Tibial artery (tissue), 4 donors: ENCODE data around the gene ANKRD39.
A peak's percentile ranks its signal among the peaks of the same experiment; 100 is the strongest.

Source experiments
- DNase-seq, 2 donors: peaks; one replicate each; pipeline ENCODE4 v3.0.0-alpha.2; 2019
- H3K27ac ChIP-seq, 2 donors: fragments of 200-600 bp; sonication (generic) in 1 of 2; 1 replicate in 1 of 2; 2 replicates in 1 of 2; pipeline ENCODE4 v1.5.1; 2018 to 2019; ENCODE audit warnings: mild to moderate bottlenecking in 1 of 2
- H3K27me3 ChIP-seq, 2 donors: fragments of 200-600 bp; sonication (generic) in 1 of 2; one replicate each; pipeline versions ENCODE4 v1.5.1 to v1.6.0; 2016 to 2019
- H3K36me3 ChIP-seq, 3 donors: fragments of 200-600 bp; sonication (generic) in 2 of 3; one replicate each; pipeline ENCODE4 v1.5.1; 2016 to 2019; ENCODE audit warnings: mild to moderate bottlenecking in 2 of 3
- H3K4me1 ChIP-seq, 4 donors: fragments of 200-600 bp; sonication (generic) in 2 of 4; 1 replicate in 3 of 4; 2 replicates in 1 of 4; pipeline ENCODE4 v1.5.1; 2016 to 2019
- H3K4me3 ChIP-seq, 2 donors: fragments of 200-600 bp; sonication (generic) in 1 of 2; 1 replicate in 1 of 2; 2 replicates in 1 of 2; pipeline ENCODE4 v1.5.1; 2018 to 2019; ENCODE audit warnings: mild to moderate bottlenecking in 2 of 2
- H3K9me3 ChIP-seq, 3 donors: fragments of 200-600 bp; sonication (generic) in 1 of 3; one replicate each; pipeline ENCODE4 v1.5.1; 2016 to 2019
- CTCF ChIP-seq, 2 experiments: fragments of 200-600 bp in 1 of 2; fragments of 450-650 bp in 1 of 2; IDR thresholded peaks; one replicate each; pipeline ENCODE4 v1.5.1; 2017 to 2019; ENCODE audit warnings: antibody characterized with exemption in 2 of 2, mild to moderate bottlenecking in 1 of 2, moderate library complexity in 1 of 2
- intact Hi-C: fragments of 100-400 bp; cut with DNase I; formaldehyde crosslinking; loops from one replicate; pipeline ENCODE4 v1.15.0; 2023; ENCODE audit warnings: low total_unique reads

Gene ANKRD39

GRCh38 chr2:96877042-96877451, 19.2 kb upstream of the ANKRD39 start:
- no peak for DNase-seq
- intact Hi-C loops, result no loop called here

GRCh38 chr2:96876269-96877041, 18.6 kb upstream of the ANKRD39 start:
- H3K9me3 ChIP-seq, result no peaks in the 10 kb centered on the region
- intact Hi-C loops, result no loop called here
- no peak for TF ChIP-seq CTCF (IDR thresholded peaks at IDR 0.05)
- no peak overlapping the region for H3K27ac ChIP-seq
- H3K4me1 ChIP-seq, result peaks cover 0 to 25% (median 12%) of the 10 kb centered on the region in 4 donors
- H3K4me3 ChIP-seq, result no peak overlapping the region
- no peaks in the 10 kb centered on the region for H3K27me3 ChIP-seq
- DNase-seq, result no peak
- H3K36me3 ChIP-seq, result no peaks in the 10 kb centered on the region

More at GRCh38 chr2:96877042-96877451, 19.2 kb upstream of the ANKRD39 start:
- Histone ChIP-seq H3K27ac (no peak overlapping the region), H3K27me3 (no peaks in the 10 kb centered on the region), H3K4me1 (peaks cover 0 to 25% (median 12%) of the 10 kb centered on the region in 4 donors), H3K4me3 (no peak overlapping the region), H3K36me3 (no peaks in the 10 kb centered on the region), H3K9me3 (no peaks in the 10 kb centered on the region)
- no peak for TF ChIP-seq CTCF (IDR thresholded peaks at IDR 0.05)

GRCh38 chr2:96875498-96876268, 17.9 kb upstream of the ANKRD39 start:
- TF ChIP-seq CTCF (IDR thresholded peaks at IDR 0.05), result no peak
- no peaks in the 10 kb centered on the region for H3K36me3 ChIP-seq
- no peaks in the 10 kb centered on the region for H3K9me3 ChIP-seq
- H3K27ac ChIP-seq, result no peak overlapping the region
- no peak for DNase-seq
- no peak overlapping the region for H3K4me3 ChIP-seq
- intact Hi-C loops, result no loop called here
- peaks cover 0 to 33% (median 20%) of the 10 kb centered on the region in 4 donors for H3K4me1 ChIP-seq
- H3K27me3 ChIP-seq, result no peaks in the 10 kb centered on the region

- H3K27ac ChIP-seq, result peak overlapping the region; percentile 26 to 47
- intact Hi-C loops, result no loop called here
Measured at GRCh38 chr2:96874198-96874831, 16.5 kb upstream of the ANKRD39 start.

More at GRCh38 chr2:96874198-96874831, 16.5 kb upstream of the ANKRD39 start:
- DNase-seq, result no peak
- Histone ChIP-seq H3K36me3 (no peaks in the 10 kb centered on the region), H3K27me3 (no peaks in the 10 kb centered on the region), H3K9me3 (no peaks in the 10 kb centered on the region), H3K4me1 (peaks cover 0 to 37% (median 23%) of the 10 kb centered on the region in 4 donors), H3K4me3 (no peak overlapping the region)
- no peak for TF ChIP-seq CTCF (IDR thresholded peaks at IDR 0.05)
